ENCODE measurements around the gene ALKBH6. TPM values are rescaled to one million over a fixed set of nuclear protein-coding genes. Genes with fewer than 3 reads are reported as not detected.

ALKBH6 gene
- total and polyA plus RNA-seq, 2 of the 8 experiments (the other 6 are each of a cell fraction or from before 2014, with no cell fraction given), result 19.2 to 33.3 TPM

DNA sequence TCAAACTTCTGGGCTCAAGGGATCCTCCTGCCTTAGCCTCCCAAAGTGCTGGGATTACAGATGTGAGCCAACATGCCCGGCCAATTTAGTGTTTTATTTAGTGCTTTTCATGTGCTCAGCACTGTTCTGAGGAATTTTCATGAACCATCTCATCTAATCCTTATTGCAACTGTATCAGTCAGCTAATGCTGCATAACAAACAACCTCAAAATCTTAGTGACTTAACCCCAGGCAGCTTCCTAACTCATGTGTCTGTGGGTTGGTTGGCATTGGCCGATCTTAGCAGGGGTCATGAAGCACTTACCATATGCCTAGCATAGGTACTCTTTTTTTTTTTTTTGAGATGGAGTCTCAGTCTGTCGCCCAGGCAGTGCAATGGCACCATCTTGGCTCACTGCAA is 25.2 kb downstream of the ALKBH6 start:
- Histone ChIP-seq H3K9ac (replicated peaks in 1 of 4; ENCODE audit: extremely low read depth in 1 of 4, low read depth in 3 of 4, low read length in 3 of 4) (no peak overlapping the region), H3K23ac (ENCODE audit: insufficient read length) (no peak overlapping the region), H2BK20ac (ENCODE audit: low read length) (no peak overlapping the region), H4K8ac (ENCODE audit: extremely low read depth, insufficient read depth, low read length) (no peak overlapping the region), H2BK5ac (ENCODE audit: low read depth, low read length) (no peak overlapping the region), H3K79me2 (ENCODE audit: control insufficient read depth in 1 of 2, insufficient read depth in 2 of 2, low read length in 2 of 2) (no peaks in the 10 kb centered on the region), H3K4me2 (ENCODE audit: insufficient read depth in 1 of 2, low read depth in 2 of 2, low read length in 2 of 2) (no peak overlapping the region), H3K27ac (ENCODE audit: low read depth, low read length) (no peak overlapping the region), H4K20me1 (replicated peaks in 1 of 2; ENCODE audit: control insufficient read depth in 1 of 2, insufficient read depth in 2 of 2, low read length in 2 of 2) (no peaks in the 10 kb centered on the region), H2BK15ac (ENCODE audit: low read length) (no peak overlapping the region), H3K14ac (ENCODE audit: insufficient read length) (no peak overlapping the region), H3K23me2 (ENCODE audit: low read depth, low read length) (peaks cover 4% of the 10 kb centered on the region; the same call in 1 of the 2 replicates), H4K91ac (replicated peaks; ENCODE audit: insufficient read length, low read length) (no peak overlapping the region), H2AFZ (ENCODE audit: low read length) (no peak overlapping the region), H3K9me3 (ENCODE audit: insufficient read depth in 2 of 2, low read depth in 1 of 2, low read length in 1 of 2) (no peaks in the 10 kb centered on the region; a peak in 1 of 4 replicates), H3K27me3 (replicated peaks in 1 of 4; ENCODE audit: control insufficient read depth in 3 of 4, extremely low read depth in 1 of 4, insufficient read depth in 3 of 4, low read length in 3 of 4) (peaks cover 0 to 13% (median 10%) of the 10 kb centered on the region in 4 experiments; a peak in 5 of 7 replicates), H2AK5ac (ENCODE audit: low read depth, low read length) (no peak overlapping the region), H3K18ac (ENCODE audit: extremely low read depth, low read length) (no peak overlapping the region), H3K4ac (replicated peaks; ENCODE audit: insufficient read length, low read depth, low read length) (no peak overlapping the region), H3K36me3 (ENCODE audit: control insufficient read depth in 2 of 4, insufficient read depth in 4 of 4, low read length in 3 of 4) (no peaks in the 10 kb centered on the region), H4K5ac (ENCODE audit: insufficient read length, low read depth, low read length) (no peak overlapping the region), H2BK12ac (ENCODE audit: low read depth, low read length) (no peak overlapping the region), H2BK120ac (replicated peaks; ENCODE audit: low read depth, low read length) (no peak overlapping the region), H3K79me1 (ENCODE audit: low read depth, low read length) (no peaks in the 10 kb centered on the region), H3K4me1 (replicated peaks in 1 of 4; ENCODE audit: control insufficient read depth in 3 of 4, insufficient read depth in 4 of 4, low read length in 3 of 4) (0 out of 7 replicates have a peak, but pooled peaks cover 0 to 4% (median 0%) of the 10 kb centered on the region in 4 experiments), H3K4me3 (ENCODE audit: extremely low read depth in 1 of 4, insufficient read depth in 2 of 4, low read depth in 3 of 4, low read length in 4 of 4) (no peak overlapping the region), H3K56ac (replicated peaks; ENCODE audit: insufficient read length, low read depth, low read length) (no peak overlapping the region)
- CTCF ChIA-PET (ENCODE audit: partially characterized antibody), result interaction anchor here (3.0 kb wide), 1 partner anchor 12 kb away, joined by 15 read pairs; no protein-coding TSS in a partner anchor
- no peak for FAIRE-seq
- 59% methylated on average over 3 of the region's 3 CpGs; no CpG with 5 or more reads in 1 of the 2 experiments for WGBS, 2 experiments (ENCODE audit: extremely low coverage in 1 of 2, insufficient coverage in 1 of 2, insufficient read length in 1 of 2, insufficient replicate concordance in 2 of 2, low coverage in 1 of 2, low lambda C conversion rate in 2 of 2, missing lambda C conversion rate in 1 of 2)
- DNase-seq (ENCODE audit: low read depth in 1 of 2, low spot score in 2 of 2), result no peak
- POLR2A ChIA-PET (ENCODE audit: partially characterized antibody), result interaction anchor here (0.8 to 1.1 kb wide), 2 partner anchors 9 to 45 kb away, joined by 3 to 5 read pairs; no protein-coding TSS in a partner anchor
- TF ChIP-seq SP4 (IDR thresholded peaks at IDR 0.05; ENCODE audit: low read length), result no peak
- TF ChIP-seq SRF (IDR thresholded peaks at IDR 0.05; ENCODE audit: low read depth, low read length), result no peak
- no peak for TF ChIP-seq CBX5 (IDR thresholded peaks at IDR 0.05; ENCODE audit: low read depth, low read length)
- TF ChIP-seq JUN (IDR thresholded peaks at IDR 0.05; ENCODE audit: low read depth, low read length), result no peak
- no peak for TF ChIP-seq TCF12 (IDR thresholded peaks at IDR 0.05; ENCODE audit: low read depth, low read length)
- no peak for TF ChIP-seq HDAC6 (IDR thresholded peaks at IDR 0.05; ENCODE audit: low read depth, low read length)
- TF ChIP-seq CEBPB (IDR thresholded peaks at IDR 0.05; ENCODE audit: low read depth, low read length), result no peak
- TF ChIP-seq, protein P1, sequence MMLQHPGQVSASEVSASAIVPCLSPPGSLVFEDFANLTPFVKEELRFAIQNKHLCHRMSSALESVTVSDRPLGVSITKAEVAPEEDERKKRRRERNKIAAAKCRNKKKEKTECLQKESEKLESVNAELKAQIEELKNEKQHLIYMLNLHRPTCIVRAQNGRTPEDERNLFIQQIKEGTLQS (IDR thresholded peaks at IDR 0.05; ENCODE audit: insufficient read depth, low read depth, low read length), result no peak
- TF ChIP-seq RBBP5 (IDR thresholded peaks at IDR 0.05; ENCODE audit: borderline replicate concordance, low read depth, low read length), result no peak
- TF ChIP-seq ASH2L (IDR thresholded peaks at IDR 0.05; ENCODE audit: low read length), result no peak
- TF ChIP-seq SIN3A (conservative IDR thresholded peaks at IDR 0.05 in 1 of 2, IDR thresholded peaks at IDR 0.05 in 1 of 2; ENCODE audit: low read depth in 1 of 2, low read length in 2 of 2), result no peak
- no peak for TF ChIP-seq HDAC2 (IDR thresholded peaks at IDR 0.05; ENCODE audit: borderline replicate concordance in 1 of 2, low read depth in 2 of 2, low read length in 2 of 2)
- no peak for TF ChIP-seq POLR2A (IDR thresholded peaks at IDR 0.05; ENCODE audit: control extremely low read depth in 1 of 2, low read depth in 2 of 2, low read length in 2 of 2)
- no peak for TF ChIP-seq KDM5A (IDR thresholded peaks at IDR 0.05; ENCODE audit: low read length)
